WTC11 (cell line): Measurements from ENCODE around the gene TMEM191C. TPM values are rescaled to one million over a fixed set of nuclear protein-coding genes. Genes with fewer than 3 reads are reported as not detected.
"Not testable (repeated sequence)": the region's sequence is repeated elsewhere in the genome, so short reads cannot be mapped to it uniquely, and the experiment has no call there.

Experiments
- ATAC-seq: fragments of 200-7000 bp; cut with Tn5 transposase; 2 replicates; pipeline ENCODE4 v1.10.0; 2021; ENCODE audit warnings: mild to moderate bottlenecking, moderate library complexity
- CTCF ChIA-PET: fragments of 300-600 bp; sonication (Branson Sonifier 250); formaldehyde crosslinking; loops from one replicate; lab custom pipeline; 2021; ENCODE audit warnings: antibody characterized with exemption; lab: Charles Lee
- POLR2A ChIA-PET: fragments of 350-600 bp; sonication (Branson Sonifier 250); formaldehyde crosslinking; loops from one replicate; lab custom pipeline; 2021; ENCODE audit warnings: antibody characterized with exemption; lab: Charles Lee
- DNase-seq: peaks from one replicate; pipeline ENCODE4 v3.0.0; 2021; ENCODE audit warnings: low spot score
- H3K27ac Mint-ChIP-seq: 2 replicates; pipeline ENCODE4 v1.8.0; 2021; ENCODE audit warnings: mixed read lengths
- H3K27me3 Mint-ChIP-seq: 2 replicates; pipeline ENCODE4 v1.8.0; 2021; ENCODE audit warnings: low read depth, mild to moderate bottlenecking, moderate library complexity, mixed read lengths
- H3K36me3 Mint-ChIP-seq: 2 replicates; pipeline ENCODE4 v1.8.0; 2021; ENCODE audit warnings: mixed read lengths
- H3K4me1 Mint-ChIP-seq: 2 replicates; pipeline ENCODE4 v1.8.0; 2022; ENCODE audit warnings: mixed read lengths
- H3K4me3 Mint-ChIP-seq: 2 replicates; pipeline ENCODE4 v1.8.0; 2021; ENCODE audit warnings: mild to moderate bottlenecking, moderate library complexity, mixed read lengths
- H3K9me3 Mint-ChIP-seq: 2 replicates; pipeline ENCODE4 v1.8.0; 2021; ENCODE audit warnings: mixed read lengths
- total RNA-seq: library from RNA; stranded (reverse); gene quantifications from 3 replicates; pipeline ENCODE4 v1.2.3, GENCODE V29; 2021

Gene TMEM191C
- total RNA-seq, 1 experiment from 2014 or later, result 6.4 TPM

DNA sequence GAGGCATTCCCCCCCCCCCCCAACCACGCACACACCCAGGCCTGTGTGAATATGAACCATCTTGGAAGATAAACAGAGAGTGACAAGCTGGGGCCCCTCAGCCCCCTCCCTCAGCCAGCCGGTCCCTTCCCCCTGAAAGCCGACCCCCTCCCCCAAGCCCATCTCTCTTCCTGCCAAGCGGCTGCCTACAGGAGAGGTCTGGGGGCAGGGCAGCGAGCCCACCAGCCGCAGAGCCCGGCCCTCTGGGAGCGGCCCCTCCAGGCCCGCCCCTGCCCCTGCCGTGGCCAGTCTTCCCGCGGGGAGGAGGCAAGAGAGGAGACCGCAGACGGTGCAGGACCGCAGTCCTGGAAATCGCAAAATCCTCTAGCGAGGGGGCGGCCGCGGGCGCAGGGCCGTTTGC lies 49.3 kb downstream of the TMEM191C start:
- peak; percentile 9 for ATAC-seq
- CTCF ChIA-PET, H3K36me3 Mint-ChIP-seq, H3K27me3 Mint-ChIP-seq, POLR2A ChIA-PET, H3K4me3 Mint-ChIP-seq, H3K9me3 Mint-ChIP-seq, H3K4me1 Mint-ChIP-seq, H3K27ac Mint-ChIP-seq, DNase-seq: not testable (repeated sequence)

GRCh38 chr22:21516970-21517764 lies 50.0 kb downstream of the TMEM191C start:
- H3K36me3 Mint-ChIP-seq, DNase-seq, CTCF ChIA-PET, H3K4me1 Mint-ChIP-seq, H3K27me3 Mint-ChIP-seq, H3K4me3 Mint-ChIP-seq, POLR2A ChIA-PET, H3K27ac Mint-ChIP-seq, H3K9me3 Mint-ChIP-seq: not testable (repeated sequence)
- peak; percentile 59 for ATAC-seq

Other genes starting within 250 kb of the TMEM191C start
- gene RIMBP3B, start 83.6 kb upstream of the TMEM191C start, total RNA-seq, result 0.09 to 0.62 TPM (median 0.27 TPM) in 3 replicates
- 30.4 to 33.3 TPM (median 31.2 TPM) in 3 replicates for gene HIC2, start 50.0 kb upstream of the TMEM191C start, total RNA-seq
- gene RIMBP3C, start 84.1 kb downstream of the TMEM191C start, total RNA-seq, result 0.21 to 0.44 TPM in 2 of 3 replicates, not detected in the other
- gene UBE2L3, start 100.3 kb downstream of the TMEM191C start, total RNA-seq, result 75.7 to 79.1 TPM (median 77.4 TPM) in 3 replicates
- gene YDJC, start 162.6 kb downstream of the TMEM191C start, total RNA-seq, result 39.1 to 42.1 TPM (median 39.8 TPM) in 3 replicates
- 0.14 to 0.57 TPM (median 0.27 TPM) in 3 replicates for gene CCDC116, start 165.4 kb downstream of the TMEM191C start, total RNA-seq
- 52.2 to 73.6 TPM (median 57.0 TPM) in 3 replicates for gene SDF2L1, start 174.9 kb downstream of the TMEM191C start, total RNA-seq
- gene PPIL2, start 198.6 kb downstream of the TMEM191C start, total RNA-seq, result 35.6 to 47.5 TPM (median 37.4 TPM) in 3 replicates